Loucy (cell line): ENCODE measurements around the gene SCAMP4.

Experiments
- CTCF ChIP-seq: fragments of 200-600 bp; sonication (generic); conservative IDR thresholded peaks from 2 replicates; pipeline ENCODE4 v1.5.1; 2014; ENCODE audit warnings: mild to moderate bottlenecking, antibody characterized with exemption, low read length
- EZH2phosphoT487 ChIP-seq: fragments of 200-600 bp; IDR thresholded peaks from 2 replicates; pipeline ENCODE4 v1.6.1; 2018; ENCODE audit warnings: antibody characterized with exemption, mild to moderate bottlenecking, moderate library complexity, borderline replicate concordance

- TF ChIP-seq CTCF (no peak), EZH2phosphoT487 (no peak)
Observed at GRCh38 chr19:1936916-1937610, 31.9 kb downstream of the SCAMP4 start.
